ENCODE results near the gene TMOD2.

- no peak for TF ChIP-seq CTCF (IDR thresholded peaks at IDR 0.05)
- no peak for TF ChIP-seq POLR2A (IDR thresholded peaks at IDR 0.05)
These were observed 111.7 kb downstream of the TMOD2 start for GRCh38 chr15:51863131-51863530.
